ENCODE results near the gene EEIG1. TPM values are rescaled to one million over a fixed set of nuclear protein-coding genes. Genes with fewer than 3 reads are reported as not detected.

Gene EEIG1
- total and polyA plus RNA-seq, 9 of the 15 experiments (the other 6 are each of a cell fraction or from before 2014, with no cell fraction given) = 0.17 to 16.7 (median 3.6) TPM

DNA sequence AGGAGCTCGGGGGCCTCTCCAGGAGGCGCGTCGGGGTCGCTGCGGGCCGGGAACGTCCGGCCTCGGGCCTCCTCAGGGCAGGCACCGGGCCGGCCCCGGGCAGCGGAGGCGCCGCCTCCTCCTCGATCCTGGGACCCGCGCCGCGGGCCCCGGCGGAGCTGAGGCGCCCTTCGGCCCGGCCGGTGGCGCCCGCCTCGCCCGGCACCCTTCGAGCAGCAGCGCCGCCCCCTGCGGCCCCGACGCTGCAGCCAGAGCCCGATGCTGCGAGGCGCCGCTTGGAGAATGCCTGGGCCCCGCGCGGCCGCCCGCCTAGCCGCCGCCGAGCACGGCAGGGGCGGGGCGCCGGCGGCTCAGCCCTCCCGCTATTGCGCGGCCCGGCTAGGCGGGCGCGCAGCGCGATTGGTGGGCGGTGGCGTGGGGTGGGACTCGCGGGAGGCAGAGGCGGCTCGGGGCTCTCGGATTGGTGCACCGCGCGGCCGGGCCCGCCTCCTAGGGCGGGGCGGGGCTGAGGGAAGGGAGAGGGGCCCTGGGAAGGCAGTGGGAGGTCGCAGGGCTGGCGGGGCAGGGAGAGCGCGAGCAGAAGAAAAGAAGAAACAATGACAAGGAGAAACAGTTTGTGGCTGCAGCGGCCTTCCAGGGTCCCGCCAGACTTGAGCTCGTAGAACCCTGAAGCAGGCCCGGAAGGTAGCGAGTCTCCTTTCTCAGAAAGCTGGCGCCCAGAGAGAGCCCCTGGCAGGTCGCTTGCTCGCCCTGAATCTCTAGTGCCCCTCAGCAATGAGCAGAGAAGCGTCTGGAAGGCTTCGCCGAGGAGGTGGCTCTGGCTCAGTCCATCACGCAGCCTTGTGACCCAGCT lies at the start of gene EEIG1 (continued):
- 0 out of 4 replicates have a peak, but pooled peaks of 1 of the 2 experiments have one; percentile 28 for TF ChIP-seq FOXK2 (conservative IDR thresholded peaks at IDR 0.05 in 1 of 2, IDR thresholded peaks at IDR 0.05 in 1 of 2; ENCODE audit: low read depth in 2 of 2)

GRCh38 chr9:128027705-128028104 lies 46.9 kb upstream of the EEIG1 start:
- ATAC-seq (no peak), FAIRE-seq (no peak), DNase-seq (ENCODE audit: extremely low read depth in 1 of 4, low spot score in 3 of 4) (peak in 1 of 4 experiments; percentile 20)
- ChIA-PET CTCF (ENCODE audit: low intra/inter-chr PET ratio) (no interaction called here), POLR2A (interaction anchor here (1.1 to 1.2 kb wide), 2 partner anchors 48 to 97 kb away, joined by 3 read pairs; no protein-coding TSS in a partner anchor)
- H3K4me2 ChIP-seq (ENCODE audit: insufficient read depth, low read length) = no peak overlapping the region
- no peaks in the 10 kb centered on the region for H4K20me1 ChIP-seq (replicated peaks; ENCODE audit: control insufficient read depth, insufficient read depth, low read length)
- no peaks in the 10 kb centered on the region for H3K36me3 ChIP-seq (ENCODE audit: control insufficient read depth, insufficient read depth, low read length)
- intact Hi-C loops (cut with micrococcal nuclease) (no loop called here), in situ Hi-C loops (cut with MboI) (no loop called here)
- no peaks in the 10 kb centered on the region for H3K79me2 ChIP-seq (ENCODE audit: control insufficient read depth, insufficient read depth, low read length)
- H3K9me1 ChIP-seq (ENCODE audit: control insufficient read depth, insufficient read depth, low read length) = no peaks in the 10 kb centered on the region
- no peak overlapping the region for H3K9ac ChIP-seq (ENCODE audit: insufficient read depth in 1 of 2, low read depth in 2 of 2, low read length in 2 of 2)
- WGBS (ENCODE audit: insufficient coverage, low coverage, missing lambda C conversion rate) = 26% methylated on average over 4 of the region's 4 CpGs
- H3K9me3 ChIP-seq (replicated peaks; ENCODE audit: control insufficient read depth, insufficient read depth, low read depth, low read length) = no peaks in the 10 kb centered on the region
- no peak overlapping the region for H3K27ac ChIP-seq (ENCODE audit: extremely low read depth, low read depth, low read length)
- no peak overlapping the region for H3K4me3 ChIP-seq
- H2AFZ ChIP-seq (ENCODE audit: low read depth, low read length) = no peak overlapping the region
- no peaks in the 10 kb centered on the region for H3K27me3 ChIP-seq (ENCODE audit: control insufficient read depth in 2 of 2, insufficient read depth in 2 of 2, low read length in 2 of 2)
- peaks cover 11% of the 10 kb centered on the region in 2 experiments for H3K4me1 ChIP-seq (replicated peaks in 1 of 2; ENCODE audit: control insufficient read depth in 2 of 2, insufficient read depth in 2 of 2, low read length in 2 of 2)
- BruUV-seq (replicated peaks) = no TSS peak
- TF ChIP-seq SMAD3 (CRISPR knock-in tag; conservative IDR thresholded peaks at IDR 0.05) (no peak), CHD4 (IDR thresholded peaks at IDR 0.05; ENCODE audit: insufficient read depth, insufficient replicate concordance, low read depth, low read length, poor library complexity, severe bottlenecking) (no peak), CBFA2T2 (conservative IDR thresholded peaks at IDR 0.05) (no peak), FOXK2 (conservative IDR thresholded peaks at IDR 0.05 in 1 of 2, IDR thresholded peaks at IDR 0.05 in 1 of 2; ENCODE audit: low read depth in 2 of 2) (no peak), CCAR2 (IDR thresholded peaks at IDR 0.05; ENCODE audit: low read depth, low read length) (no peak), NCOA4 (IDR thresholded peaks at IDR 0.05; ENCODE audit: partially characterized antibody) (no peak), ZC3H4 (CRISPR knock-in tag; IDR thresholded peaks at IDR 0.05; ENCODE audit: borderline replicate concordance) (no peak), BACH1 (tag; IDR thresholded peaks at IDR 0.05) (no peak), NFIX (CRISPR knock-in tag; IDR thresholded peaks at IDR 0.05; ENCODE audit: low read depth) (no peak), JUN (IDR thresholded peaks at IDR 0.05; ENCODE audit: borderline replicate concordance, low read depth, low read length) (0 out of 2 replicates have a peak, but pooled peaks have one; percentile 8), JUN (CRISPR knock-in tag; IDR thresholded peaks at IDR 0.05; ENCODE audit: borderline replicate concordance) (no peak), CBX2 (IDR thresholded peaks at IDR 0.05; ENCODE audit: insufficient read depth, low read length, poor library complexity, severe bottlenecking) (no peak), SRSF7 (optimal IDR thresholded peaks at IDR 0.05; ENCODE audit: low read depth, low read length) (no peak), PHF21A (IDR thresholded peaks at IDR 0.05; ENCODE audit: borderline replicate concordance, low read depth) (no peak), KDM4B (IDR thresholded peaks at IDR 0.05; ENCODE audit: borderline replicate concordance in 2 of 2, low read depth in 1 of 2) (no peak), CBFA2T3 (IDR thresholded peaks at IDR 0.05) (peak; percentile 32; the same call in 1 of the 2 replicates), ZNF263 (CRISPR knock-in tag; IDR thresholded peaks at IDR 0.05; ENCODE audit: borderline replicate concordance) (no peak)
- TF ChIP-seq, protein P1, sequence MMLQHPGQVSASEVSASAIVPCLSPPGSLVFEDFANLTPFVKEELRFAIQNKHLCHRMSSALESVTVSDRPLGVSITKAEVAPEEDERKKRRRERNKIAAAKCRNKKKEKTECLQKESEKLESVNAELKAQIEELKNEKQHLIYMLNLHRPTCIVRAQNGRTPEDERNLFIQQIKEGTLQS (IDR thresholded peaks at IDR 0.05) = peak; percentile 79
- TF ChIP-seq, protein P1 (CRISPR knock-in tag; conservative IDR thresholded peaks at IDR 0.05) = no peak

Measured in K562 (cell line).